Activated CD4-positive, alpha-beta T cell treated with anti-CD3 and anti-CD28 coated beads, Interleukin-2, amount 50 U/mL, for 16 hours (primary cell): ENCODE measurements around the gene DIP2C.

ENCODE experiments used
- DNase-seq: peaks from one replicate; pipeline ENCODE4 v3.0.0-alpha.2; 2020

DIP2C gene

GRCh38 chr10:567869-568268 lies 121.6 kb downstream of the DIP2C start:
- DNase-seq, result no peak

GRCh38 chr10:566241-566885 lies 123.1 kb downstream of the DIP2C start:
- DNase-seq, result no peak

- DNase-seq, result no peak
Measured at GRCh38 chr10:565676-566075, 123.8 kb downstream of the DIP2C start.

GRCh38 chr10:565146-565545 lies 124.3 kb downstream of the DIP2C start:
- no peak for DNase-seq

- no peak for DNase-seq
Measured at GRCh38 chr10:563827-564226, 125.6 kb downstream of the DIP2C start.

DNA sequence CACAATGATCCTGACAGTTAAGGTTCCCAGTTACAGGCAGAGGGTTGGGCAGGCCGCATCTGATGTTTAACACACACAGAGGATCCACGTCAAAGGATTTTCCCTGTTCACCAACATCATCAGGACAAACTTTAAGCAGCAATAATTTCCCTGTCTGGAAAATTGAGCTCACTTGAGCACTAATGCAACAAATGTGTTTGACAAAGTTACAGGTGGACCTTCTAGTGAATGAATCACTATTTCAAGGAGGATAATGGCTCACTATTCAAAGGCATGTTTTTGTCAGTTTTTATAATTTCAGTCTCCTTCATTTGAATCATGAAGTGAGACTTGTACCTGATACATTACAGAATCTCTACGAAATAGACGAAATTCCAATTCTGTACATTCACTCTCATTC lies 127.3 kb downstream of the DIP2C start:
- no peak for DNase-seq

- no peak for DNase-seq
Measured at GRCh38 chr10:561721-562120, 127.7 kb downstream of the DIP2C start.

DNA sequence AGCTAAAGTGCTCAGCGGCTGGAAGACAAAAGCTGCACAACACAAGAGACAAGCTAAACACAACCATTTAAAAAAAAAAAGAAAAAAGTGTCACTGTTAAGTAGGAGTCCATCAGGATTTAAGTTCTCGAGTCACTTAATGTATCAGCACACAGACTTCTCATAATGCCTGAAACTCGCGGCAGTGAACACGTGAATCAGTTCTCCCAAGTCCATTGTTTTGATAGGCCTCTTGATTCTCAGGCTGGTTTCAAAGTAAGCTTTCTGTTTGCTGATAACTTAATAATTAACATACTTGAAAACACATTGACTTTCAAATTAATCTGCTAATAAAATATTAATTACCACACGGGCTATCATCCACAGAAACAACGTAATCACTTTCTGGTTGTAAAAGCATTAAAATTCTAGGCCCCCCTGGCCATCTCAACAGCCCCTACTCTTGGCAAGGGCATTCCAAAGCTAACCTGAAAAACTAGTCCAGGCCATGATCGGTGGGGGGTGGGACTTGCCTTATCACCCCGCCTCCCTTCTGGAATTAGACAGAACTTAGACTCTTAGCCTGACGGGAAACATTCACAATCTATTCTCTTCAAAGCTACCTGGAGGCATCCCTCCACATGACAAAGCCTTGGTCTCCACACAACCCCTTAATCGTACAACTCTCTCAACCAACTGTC lies 129.0 kb downstream of the DIP2C start:
- no peak for DNase-seq

DNA sequence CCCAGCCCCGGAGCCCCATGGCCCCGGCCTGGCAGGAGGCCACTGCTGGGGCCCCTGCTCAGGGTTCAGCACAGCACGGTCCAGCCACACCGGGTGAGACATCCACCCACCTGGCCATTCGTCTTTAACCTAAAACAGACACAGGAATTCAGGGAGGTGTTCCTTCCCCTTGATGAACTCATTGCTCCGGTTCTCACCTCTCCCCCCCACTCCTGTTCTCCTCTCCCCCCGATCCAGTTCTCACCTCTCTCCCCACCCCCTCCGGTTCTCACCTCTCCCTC lies 129.8 kb downstream of the DIP2C start:
- DNase-seq, result no peak

GRCh38 chr10:558891-559766 lies 130.3 kb downstream of the DIP2C start:
- no peak for DNase-seq

- no peak for DNase-seq
Measured at GRCh38 chr10:558364-558763, 131.1 kb downstream of the DIP2C start.

- no peak for DNase-seq
Measured at GRCh38 chr10:557792-558328, 131.6 kb downstream of the DIP2C start.

DNA sequence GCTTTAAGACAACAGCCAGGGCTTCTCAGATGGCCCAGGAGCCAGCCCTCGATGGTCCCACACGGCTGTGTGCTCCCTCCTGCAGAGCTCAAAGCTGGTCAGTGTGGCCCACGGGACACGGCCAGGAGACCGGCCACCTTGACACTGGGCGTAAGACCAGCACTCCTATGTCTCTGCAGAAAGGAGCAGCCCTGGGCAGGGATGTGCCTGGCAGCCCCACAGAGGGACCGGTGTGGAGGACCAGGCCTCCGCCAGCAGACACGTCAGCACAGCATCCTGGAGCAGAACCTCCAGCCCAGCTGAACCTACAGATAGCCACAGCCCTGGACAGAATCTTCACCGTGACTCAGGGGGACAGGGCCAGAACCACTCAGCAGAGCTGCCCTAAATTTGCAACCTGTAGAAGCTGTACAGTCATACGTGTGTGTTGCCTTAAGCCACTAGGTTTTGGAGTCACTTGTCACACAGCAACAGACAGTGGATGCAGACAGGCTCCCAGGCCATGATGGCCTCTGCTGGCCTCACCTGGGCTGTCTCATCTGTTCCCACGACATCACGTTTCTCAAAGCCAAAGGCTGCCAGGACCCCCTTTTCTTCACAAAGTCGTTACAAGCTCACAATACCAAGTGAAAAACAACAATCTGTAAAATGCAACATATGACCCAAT lies 132.4 kb downstream of the DIP2C start:
- DNase-seq, result no peak

DNA sequence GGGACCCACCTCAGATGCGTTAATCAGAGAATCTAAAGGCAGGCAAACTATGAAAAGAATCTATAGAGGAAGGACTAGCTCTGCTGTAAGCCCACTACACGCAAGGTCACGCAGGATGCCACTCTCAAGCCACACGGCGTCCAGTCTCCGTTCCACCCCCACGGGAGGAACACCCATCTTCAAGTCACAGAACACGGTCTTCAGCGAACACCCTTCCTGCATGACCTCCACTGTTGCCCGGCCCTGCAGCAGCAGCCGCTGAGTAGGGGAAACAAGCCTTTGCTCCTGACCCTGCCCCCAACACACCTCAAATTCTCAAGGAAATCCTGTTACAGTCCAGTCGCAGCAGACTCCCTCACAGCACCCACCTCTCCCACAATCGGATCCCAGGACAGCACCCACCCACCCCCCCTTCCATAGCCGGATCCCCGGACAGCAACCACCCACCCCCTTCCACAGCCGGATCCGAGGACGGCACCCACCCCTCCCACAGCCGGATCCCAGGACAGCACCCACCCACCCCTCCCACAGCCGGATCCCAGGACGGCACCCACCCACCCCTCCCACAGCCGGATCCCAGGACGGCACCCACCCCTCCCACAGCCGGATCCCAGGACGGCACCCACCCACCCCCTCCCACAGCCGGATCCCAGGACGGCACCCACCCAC lies 133.7 kb downstream of the DIP2C start:
- no peak for DNase-seq

DNA sequence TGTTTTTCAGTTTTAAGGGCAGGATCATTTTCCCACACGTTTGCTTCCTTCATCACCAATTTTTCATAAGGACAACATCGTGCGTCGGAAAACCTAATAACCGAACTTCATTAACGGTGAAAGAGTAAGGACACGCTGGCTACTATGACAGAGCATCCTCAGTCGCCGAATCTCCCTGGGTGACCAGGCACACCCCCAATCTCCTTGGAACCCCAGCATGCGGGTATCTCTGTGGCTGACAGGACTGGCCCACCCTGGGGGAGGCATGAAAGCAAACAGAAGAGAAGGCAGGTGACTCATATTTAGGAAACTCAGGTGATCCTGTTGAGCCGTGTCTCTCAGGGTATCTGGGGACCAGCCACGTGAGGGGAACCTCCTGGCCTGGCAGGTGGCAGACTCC lies 134.2 kb downstream of the DIP2C start:
- DNase-seq, result no peak

- DNase-seq, result no peak
Measured at GRCh38 chr10:554182-554848, 135.2 kb downstream of the DIP2C start.

DNA sequence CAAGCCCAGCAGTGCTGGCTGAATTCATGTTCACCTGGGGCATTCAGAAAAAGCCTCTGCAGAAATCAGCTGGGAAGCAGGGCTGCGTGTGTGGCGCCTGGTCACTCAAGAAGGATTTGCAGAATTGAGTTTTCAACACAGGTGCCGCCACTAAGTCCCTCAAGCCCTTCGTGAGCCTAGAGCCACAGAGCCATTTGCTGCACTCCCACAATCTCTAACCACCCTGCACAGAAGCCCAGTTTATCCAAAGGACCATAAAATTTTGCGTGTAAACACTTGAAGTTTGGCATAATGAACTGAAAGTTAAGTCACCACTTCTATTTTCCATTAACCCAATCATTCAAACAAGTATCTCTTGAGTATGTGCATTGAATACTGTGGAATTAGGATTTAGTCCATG lies 136.2 kb downstream of the DIP2C start:
- DNase-seq, result no peak

DNA sequence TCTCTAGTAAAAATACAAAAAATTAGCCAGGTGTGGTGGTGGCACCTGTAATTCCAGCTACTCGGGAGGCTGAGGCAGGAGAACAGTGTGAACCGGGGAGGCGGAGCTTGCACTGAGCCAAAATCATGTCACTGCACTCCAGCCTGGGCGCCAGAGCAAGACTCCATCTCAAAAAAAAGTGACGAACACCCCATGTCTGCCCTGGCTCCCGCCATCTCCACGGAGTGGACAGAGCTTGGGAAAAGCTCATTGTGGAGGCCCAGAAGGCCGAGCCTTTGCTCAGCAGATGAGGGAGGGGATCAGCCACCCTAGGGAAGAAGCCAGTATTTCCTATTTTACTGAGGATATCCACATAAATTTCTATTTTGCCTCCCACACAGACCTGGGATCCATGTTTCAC lies 136.8 kb downstream of the DIP2C start:
- no peak for DNase-seq

DNA sequence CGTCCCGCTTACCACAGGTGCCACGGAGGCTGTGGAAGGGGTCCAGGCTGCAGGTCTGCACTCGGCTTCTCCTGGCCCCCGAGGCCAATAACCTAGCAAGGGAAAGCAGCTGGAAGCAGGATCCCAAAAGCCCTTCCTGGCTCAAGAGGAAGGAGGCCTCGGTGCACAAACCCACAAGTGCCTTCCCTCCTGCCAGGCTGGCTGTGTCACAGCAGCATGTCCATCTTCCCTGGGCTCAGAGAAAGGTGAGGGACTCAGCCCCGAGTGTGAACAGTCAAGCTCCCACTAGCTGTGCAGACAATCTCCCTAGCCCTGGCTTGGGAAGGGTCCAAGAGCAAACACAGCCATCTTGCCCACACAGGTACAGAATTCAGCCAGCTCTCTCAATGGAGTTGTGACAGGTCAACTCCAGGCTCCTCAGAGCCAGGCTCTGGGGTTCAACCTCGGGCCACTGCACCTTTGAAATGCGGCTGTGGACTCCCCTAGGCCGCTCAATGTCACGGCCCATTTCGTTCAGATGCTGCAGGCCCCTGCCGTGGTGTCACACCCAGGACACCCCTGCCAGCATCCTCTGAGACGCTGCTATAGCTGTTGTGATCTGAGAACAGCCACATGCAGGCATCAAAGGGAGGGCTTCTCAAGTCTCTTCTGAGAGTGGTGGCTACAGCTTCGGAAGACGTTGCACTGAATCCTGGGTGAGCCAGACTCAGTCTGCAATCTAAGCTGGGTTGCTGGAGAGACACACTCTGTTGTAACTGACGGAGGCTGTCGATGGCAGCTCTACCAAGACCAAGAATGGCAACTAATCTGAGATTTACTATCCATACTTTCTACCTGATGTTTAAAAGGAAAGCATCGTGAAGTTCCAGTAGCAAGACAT lies 137.9 kb downstream of the DIP2C start:
- no peak for DNase-seq

DNA sequence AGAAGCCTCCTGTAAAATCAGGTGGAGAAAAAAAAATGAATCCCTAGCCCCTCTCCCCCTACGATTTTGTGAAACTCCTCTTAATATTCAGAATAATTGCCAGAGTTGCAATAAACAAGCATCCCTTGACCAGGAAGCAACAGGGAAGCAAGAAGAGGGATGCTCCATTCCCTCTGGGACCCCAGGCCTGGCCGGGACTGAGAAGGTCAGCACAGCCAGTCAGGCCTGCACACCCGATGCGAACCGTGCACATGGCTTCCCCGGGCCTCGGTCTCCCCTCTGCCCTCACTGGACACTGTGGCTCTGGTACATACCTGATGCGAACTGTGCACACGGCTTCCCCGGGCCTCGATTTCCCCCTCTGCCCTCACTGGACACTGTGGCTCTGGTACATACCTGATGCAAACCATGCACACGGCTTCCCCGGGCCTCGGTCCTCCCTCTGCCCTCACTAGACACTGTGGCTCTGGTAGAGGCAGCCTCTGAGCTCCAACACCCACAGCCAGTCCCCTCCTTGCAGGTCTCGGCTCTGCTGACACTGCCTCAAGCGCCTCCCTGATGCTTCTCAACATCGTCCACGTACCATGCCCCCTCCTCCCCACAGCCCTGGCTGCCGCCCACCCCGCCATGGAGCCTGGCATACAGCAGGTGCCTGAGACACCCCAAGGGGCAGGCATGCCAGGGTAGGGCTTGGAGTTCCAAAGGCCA lies 138.6 kb downstream of the DIP2C start:
- DNase-seq, result no peak

DNA sequence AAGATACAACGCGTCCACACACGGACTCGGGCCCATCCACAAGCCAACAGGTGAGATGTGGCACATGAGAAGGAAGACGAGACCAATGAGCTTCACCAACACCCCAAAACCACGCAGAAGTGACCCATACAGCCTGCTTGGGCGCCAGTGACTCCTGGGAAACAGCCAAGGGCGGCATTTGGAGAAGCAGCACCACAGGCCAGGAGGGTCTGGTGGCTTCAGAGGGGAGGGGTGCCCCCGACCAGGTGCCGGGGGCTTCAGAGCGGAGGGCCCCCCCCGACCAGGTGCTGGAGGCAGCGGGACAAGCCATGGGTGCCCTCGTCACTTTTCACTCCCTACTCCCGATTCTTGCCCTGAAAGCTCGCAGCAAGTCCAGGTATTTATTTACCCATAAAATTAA lies 140.1 kb downstream of the DIP2C start:
- no peak for DNase-seq
